Left ventricle myocardium inferior (tissue), 1 donor: ENCODE results near the gene KCNQ1. TPM values are rescaled to one million over a fixed set of nuclear protein-coding genes. Genes with fewer than 3 reads are reported as not detected.

Source experiments
- DNase-seq: peaks from one replicate; pipeline ENCODE4 v3.0.0-alpha.2; 2020
- H3K27ac ChIP-seq: fragments of 200-600 bp; replicated peaks from 2 replicates; pipeline ENCODE4 v1.8.0; 2021
- H3K27me3 ChIP-seq: fragments of 200-600 bp; 2 replicates; pipeline ENCODE4 v1.8.0; 2021; ENCODE audit warnings: low read depth
- H3K36me3 ChIP-seq: fragments of 200-600 bp; 2 replicates; pipeline ENCODE4 v1.8.0; 2021
- H3K4me1 ChIP-seq: fragments of 200-600 bp; 2 replicates; pipeline ENCODE4 v1.8.0; 2021
- H3K4me3 ChIP-seq: fragments of 200-600 bp; 2 replicates; pipeline ENCODE4 v1.8.0; 2021; ENCODE audit warnings: mild to moderate bottlenecking, moderate library complexity
- H3K9me3 ChIP-seq: fragments of 200-600 bp; replicated peaks from 2 replicates; pipeline ENCODE4 v1.8.0; 2021
- intact Hi-C: fragments of 100-400 bp; cut with micrococcal nuclease; formaldehyde crosslinking; loops from one replicate; pipeline ENCODE4 v1.11.0; 2022
- total RNA-seq: library from RNA; stranded (reverse); fragmentation: NEBNext Ultra II Directional; extraction: Animal tissue kit (Norgen Biotek cat#: 25700); gene quantifications from one replicate; pipeline ENCODE4 v1.2.1, GENCODE V29; 2021
- TF ChIP-seq, protein P1 (sequence below): fragments of 200-600 bp; IDR thresholded peaks from 2 replicates; pipeline ENCODE4 v1.8.0; 2021; ENCODE audit warnings: antibody characterized with exemption, mild to moderate bottlenecking, borderline replicate concordance
- donor health status: DM: no; HTN: yes; CAD: no; lungs with severe emphysema.

The KCNQ1 gene
- total RNA-seq, 1 donor from 2014 or later, result 41.8 TPM

GRCh38 chr11:2678396-2678795, 233.6 kb downstream of the KCNQ1 start:
- H3K9me3 ChIP-seq, result no peaks in the 10 kb centered on the region
- H3K4me3 ChIP-seq, result no peak overlapping the region
- no peak overlapping the region for H3K27ac ChIP-seq
- peaks cover 27% of the 10 kb centered on the region for H3K4me1 ChIP-seq
- no peak for DNase-seq
- H3K27me3 ChIP-seq, result no peaks in the 10 kb centered on the region
- H3K36me3 ChIP-seq, result no peaks in the 10 kb centered on the region
- TF ChIP-seq, protein P1, sequence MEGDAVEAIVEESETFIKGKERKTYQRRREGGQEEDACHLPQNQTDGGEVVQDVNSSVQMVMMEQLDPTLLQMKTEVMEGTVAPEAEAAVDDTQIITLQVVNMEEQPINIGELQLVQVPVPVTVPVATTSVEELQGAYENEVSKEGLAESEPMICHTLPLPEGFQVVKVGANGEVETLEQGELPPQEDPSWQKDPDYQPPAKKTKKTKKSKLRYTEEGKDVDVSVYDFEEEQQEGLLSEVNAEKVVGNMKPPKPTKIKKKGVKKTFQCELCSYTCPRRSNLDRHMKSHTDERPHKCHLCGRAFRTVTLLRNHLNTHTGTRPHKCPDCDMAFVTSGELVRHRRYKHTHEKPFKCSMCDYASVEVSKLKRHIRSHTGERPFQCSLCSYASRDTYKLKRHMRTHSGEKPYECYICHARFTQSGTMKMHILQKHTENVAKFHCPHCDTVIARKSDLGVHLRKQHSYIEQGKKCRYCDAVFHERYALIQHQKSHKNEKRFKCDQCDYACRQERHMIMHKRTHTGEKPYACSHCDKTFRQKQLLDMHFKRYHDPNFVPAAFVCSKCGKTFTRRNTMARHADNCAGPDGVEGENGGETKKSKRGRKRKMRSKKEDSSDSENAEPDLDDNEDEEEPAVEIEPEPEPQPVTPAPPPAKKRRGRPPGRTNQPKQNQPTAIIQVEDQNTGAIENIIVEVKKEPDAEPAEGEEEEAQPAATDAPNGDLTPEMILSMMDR, result no peak
- intact Hi-C loops, result no loop called here

DNA sequence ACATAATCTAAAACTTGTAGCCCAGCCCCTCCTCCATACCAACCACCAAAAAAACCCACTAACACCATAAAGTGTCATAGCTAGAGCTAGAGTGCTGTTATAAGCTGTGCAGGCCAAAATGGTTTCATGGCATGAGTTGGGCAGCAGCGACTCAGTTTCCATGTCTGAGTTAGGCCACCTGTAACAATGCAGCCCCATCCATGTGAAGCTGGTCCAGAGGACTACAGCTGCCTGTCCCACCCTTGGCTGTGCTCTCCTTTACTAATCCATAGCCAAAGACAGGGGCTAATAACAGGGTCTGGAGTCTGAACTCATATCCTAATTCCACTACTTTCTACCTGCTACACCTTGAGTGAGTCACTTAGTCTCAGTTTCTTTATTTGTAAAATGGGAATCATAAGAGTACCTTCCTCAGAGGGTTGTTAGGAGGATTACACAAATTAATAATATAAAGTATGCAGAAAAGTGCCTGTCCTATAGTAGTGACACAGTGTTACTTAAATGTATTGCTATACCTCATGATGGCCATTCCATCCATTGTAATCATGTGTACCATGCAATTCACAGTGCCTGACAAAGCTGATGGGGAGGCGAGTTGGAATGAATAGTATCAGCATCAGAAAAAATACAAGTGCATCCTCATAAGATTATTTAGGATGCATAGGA, 234.3 kb downstream of the KCNQ1 start:
- H3K27ac ChIP-seq, result no peak overlapping the region
- H3K4me3 ChIP-seq, result no peak overlapping the region
- intact Hi-C loops, result no loop called here
- H3K4me1 ChIP-seq, result peaks cover 19% of the 10 kb centered on the region
- TF ChIP-seq, protein P1, result no peak
- no peaks in the 10 kb centered on the region for H3K9me3 ChIP-seq
- H3K27me3 ChIP-seq, result no peaks in the 10 kb centered on the region
- no peak for DNase-seq
- peaks cover 1% of the 10 kb centered on the region for H3K36me3 ChIP-seq

DNA sequence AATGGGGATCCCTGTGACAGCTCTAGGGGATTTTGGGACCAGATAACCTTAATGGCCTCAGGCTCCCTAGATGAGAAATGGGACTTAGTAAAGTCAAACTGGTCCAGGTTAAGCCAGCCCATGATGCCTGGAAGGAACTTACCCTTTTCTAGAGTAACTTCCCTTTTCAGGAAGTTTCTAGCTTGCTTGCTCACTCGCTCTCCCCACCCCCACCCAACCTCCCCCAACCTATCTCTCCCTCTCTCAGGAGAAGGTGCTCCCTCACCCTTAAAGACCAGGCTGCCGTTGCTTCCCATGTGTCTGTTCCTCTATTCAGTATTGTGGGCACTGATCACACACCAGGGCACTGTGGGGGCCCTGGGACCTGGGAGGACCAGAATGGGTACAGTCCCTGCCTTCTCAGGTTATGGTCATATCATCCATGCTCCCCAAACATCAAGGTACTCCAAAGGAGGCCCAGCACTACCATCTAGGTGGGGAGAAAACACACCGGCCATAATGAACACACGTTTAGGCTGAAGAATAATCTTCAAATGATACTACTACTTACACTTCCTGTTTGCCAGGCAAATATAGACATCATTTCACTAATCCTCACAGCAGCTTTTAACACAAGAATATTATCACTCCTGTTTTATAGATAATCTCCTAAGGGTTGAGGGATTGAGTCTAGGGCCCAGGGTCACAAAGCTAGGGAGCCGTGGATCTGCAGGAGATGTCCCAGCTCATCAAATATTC, 236.8 kb downstream of the KCNQ1 start:
- no peak overlapping the region for H3K4me3 ChIP-seq
- TF ChIP-seq, protein P1, result no peak
- H3K27me3 ChIP-seq, result no peaks in the 10 kb centered on the region
- H3K27ac ChIP-seq, result no peak overlapping the region
- peaks cover 8% of the 10 kb centered on the region for H3K36me3 ChIP-seq
- no peak for DNase-seq
- intact Hi-C loops, result no loop called here
- no peaks in the 10 kb centered on the region for H3K9me3 ChIP-seq
- H3K4me1 ChIP-seq, result peaks cover under 1% of the 10 kb centered on the region

- no peak for DNase-seq
- intact Hi-C loops, result no loop called here
- TF ChIP-seq, protein P1, result no peak
- Histone ChIP-seq H3K4me3 (no peak overlapping the region), H3K4me1 (peaks cover 23% of the 10 kb centered on the region), H3K9me3 (no peaks in the 10 kb centered on the region), H3K27me3 (no peaks in the 10 kb centered on the region), H3K36me3 (peaks cover 8% of the 10 kb centered on the region), H3K27ac (no peak overlapping the region)
Measured at GRCh38 chr11:2683806-2684205, 239.0 kb downstream of the KCNQ1 start.

- TF ChIP-seq, protein P1, result no peak
- H3K27me3 ChIP-seq, result no peaks in the 10 kb centered on the region
- H3K9me3 ChIP-seq, result no peaks in the 10 kb centered on the region
- H3K27ac ChIP-seq, result no peak overlapping the region
- H3K4me1 ChIP-seq, result peaks cover 30% of the 10 kb centered on the region
- H3K36me3 ChIP-seq, result peaks cover 8% of the 10 kb centered on the region
- DNase-seq, result no peak
- intact Hi-C loops, result no loop called here
- no peak overlapping the region for H3K4me3 ChIP-seq
Measured at GRCh38 chr11:2684581-2684980, 239.8 kb downstream of the KCNQ1 start.
